NCI-H2227 treated with DMSO at 0.1 percent for 48 hours (cell line): ENCODE data around the gene RAB25.
"Not testable (repeated sequence)": the region's sequence is repeated elsewhere in the genome, so short reads cannot be mapped to it uniquely, and the experiment has no call there.

Source experiments
- DNase-seq: peaks from one replicate; lab custom pipeline; 2025; lab: John Stamatoyannopoulos, UW

The RAB25 gene

DNA sequence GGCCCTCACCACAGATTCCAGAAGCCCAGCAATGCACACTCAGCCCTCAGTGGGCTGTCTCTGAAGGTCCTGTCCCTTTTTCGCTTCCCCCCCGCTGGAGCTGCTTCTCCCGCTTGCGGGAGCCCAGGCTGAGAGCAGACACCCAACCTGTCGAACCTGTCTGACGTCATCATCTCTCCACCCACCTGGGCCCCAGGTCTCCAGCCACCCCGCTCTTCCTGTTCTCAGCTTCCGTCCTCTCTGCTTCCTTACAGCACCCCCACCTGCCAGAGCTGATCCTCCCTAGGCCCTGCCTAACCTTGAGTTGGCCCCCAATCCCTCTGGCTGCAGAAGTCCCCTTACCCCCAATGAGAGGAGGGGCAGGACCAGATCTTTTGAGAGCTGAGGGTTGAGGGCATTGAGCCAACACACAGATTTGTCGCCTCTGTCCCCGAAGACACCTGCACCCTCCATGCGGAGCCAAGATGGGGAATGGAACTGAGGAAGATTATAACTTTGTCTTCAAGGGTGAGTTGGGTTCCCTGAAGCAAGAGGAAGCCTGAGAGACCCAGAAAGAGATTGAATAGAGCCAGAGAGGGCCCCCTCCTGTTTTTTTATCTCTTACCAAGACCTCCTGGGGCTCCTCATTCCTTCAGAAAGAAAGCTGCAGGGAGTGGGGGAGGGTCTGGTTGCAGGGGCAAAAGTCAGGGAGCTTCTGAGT is at the start of gene RAB25:
RAB25 (plus strand) TSS at position 224 of the 700 bp plus-strand sequence; CDS start at position 465, 241 bp downstream.
- no peak for DNase-seq

DNA sequence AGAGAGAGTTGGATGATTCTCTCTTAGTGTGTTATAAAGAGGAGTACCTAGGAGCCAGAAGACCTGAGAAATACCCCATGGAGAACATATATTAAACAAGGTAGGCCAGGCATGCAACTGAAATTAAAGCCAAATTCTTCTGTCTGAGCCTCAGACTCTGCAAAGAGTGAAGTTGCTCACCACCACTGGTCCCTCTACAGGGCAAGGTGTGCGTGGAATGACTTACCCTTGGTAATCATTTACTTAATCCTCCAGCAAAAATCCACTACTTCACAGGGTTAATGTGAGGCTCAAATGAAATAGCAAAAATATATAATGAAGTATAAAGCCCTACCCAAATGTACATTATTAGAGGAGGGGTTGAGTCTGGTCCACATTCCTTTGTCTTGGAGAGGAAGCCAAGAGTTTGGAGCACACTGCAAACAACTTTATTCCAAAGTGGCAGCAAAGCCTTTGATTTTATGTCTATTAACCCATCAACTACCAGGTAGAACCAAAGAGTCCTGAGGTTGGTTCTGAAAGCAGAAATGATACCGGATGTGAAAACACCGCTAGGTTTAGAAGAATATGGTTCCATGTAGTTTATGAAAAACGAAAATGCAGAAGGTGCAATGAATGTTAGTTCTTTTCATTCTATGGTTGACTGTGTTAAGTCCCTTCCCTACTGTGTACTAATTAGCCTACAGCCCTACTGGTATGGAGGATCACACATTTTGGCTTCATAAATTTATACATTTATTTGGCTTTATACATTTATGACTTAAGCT is 48.7 kb upstream of the RAB25 start:
- no peak for DNase-seq

GRCh38 chr1:156014829-156015228 is 46.1 kb upstream of the RAB25 start:
- DNase-seq, result no peak

DNA sequence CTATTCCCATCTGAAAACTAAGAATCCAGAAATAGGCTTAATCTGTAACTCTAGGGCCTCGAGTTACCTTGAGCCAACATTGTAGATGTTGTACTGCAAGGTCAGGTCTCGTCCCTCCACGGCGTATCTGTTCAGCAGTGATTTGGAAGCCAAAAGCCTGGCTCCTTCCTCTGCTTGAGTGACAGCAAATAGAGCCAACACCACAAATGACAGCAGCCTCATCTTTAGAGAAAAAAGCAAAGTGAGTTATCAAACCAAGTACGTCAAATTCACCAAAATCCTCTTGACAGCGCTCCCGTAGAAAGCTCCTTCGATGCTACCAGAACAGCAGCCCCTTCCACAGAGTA is 41.0 kb upstream of the RAB25 start:
- no peak for DNase-seq

- DNase-seq, result peak; percentile 97
These were observed 40.5 kb upstream of the RAB25 start, which contains the start of gene SSR2 for GRCh38 chr1:156020293-156021092. TSS of gene SSR2 (minus strand) at chr1:156020951. CDS start at chr1:156020167, 784 bp downstream.

GRCh38 chr1:156021093-156021428 is 39.9 kb upstream of the RAB25 start:
- no peak for DNase-seq

- no peak for DNase-seq
These were observed 39.0 kb upstream of the RAB25 start for GRCh38 chr1:156021954-156022353.

DNA sequence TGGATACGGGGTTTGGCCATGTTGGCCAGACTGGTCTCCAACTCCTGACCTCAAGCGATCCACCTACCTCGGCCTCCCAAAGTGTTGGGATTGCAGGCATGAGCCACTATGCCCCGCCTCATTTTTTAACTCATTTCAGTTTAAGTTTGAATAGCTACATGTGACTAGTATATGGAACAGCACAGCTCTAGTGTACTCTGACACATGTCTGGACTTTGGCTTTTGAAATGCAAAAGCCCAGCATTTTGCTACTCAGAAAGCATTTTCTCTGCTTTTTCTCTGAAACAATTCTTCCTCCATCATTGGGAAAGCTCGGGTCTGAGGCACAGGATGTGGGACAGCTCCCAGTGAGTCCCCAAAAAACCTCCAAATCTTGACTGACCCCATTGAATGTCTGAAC is 36.2 kb upstream of the RAB25 start:
- DNase-seq, result no peak

- DNase-seq, result peak; percentile 57
These were observed 35.1 kb upstream of the RAB25 start for GRCh38 chr1:156025876-156026275.

- no peak for DNase-seq
These were observed 34.4 kb upstream of the RAB25 start for GRCh38 chr1:156026588-156026987.

- DNase-seq, result no peak
These were observed 27.9 kb upstream of the RAB25 start for GRCh38 chr1:156033011-156033410.

- DNase-seq, result not testable (repeated sequence)
These were observed 26.0 kb upstream of the RAB25 start for GRCh38 chr1:156034991-156035390.

DNA sequence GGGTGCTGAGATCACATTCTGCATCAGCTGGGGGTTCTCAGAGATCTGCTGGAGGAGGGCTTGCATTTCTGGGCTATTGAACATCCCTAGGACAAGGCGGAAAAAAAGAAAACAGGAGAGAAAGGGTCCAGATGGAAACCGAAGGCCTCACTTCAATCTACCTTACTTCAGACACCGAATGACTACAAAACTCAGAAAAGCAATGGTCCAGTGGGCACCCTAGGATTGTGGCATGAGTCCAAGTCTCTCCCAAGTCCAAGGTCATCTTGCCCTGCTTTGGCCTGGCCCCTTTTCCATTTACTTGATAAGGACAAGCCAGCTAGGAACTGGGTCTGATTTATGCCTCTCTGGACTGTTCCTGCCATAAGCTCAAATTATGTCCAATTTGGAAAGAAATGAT is 18.1 kb upstream of the RAB25 start:
- no peak for DNase-seq

- no peak for DNase-seq
These were observed 15.9 kb upstream of the RAB25 start for GRCh38 chr1:156045076-156045475.

DNA sequence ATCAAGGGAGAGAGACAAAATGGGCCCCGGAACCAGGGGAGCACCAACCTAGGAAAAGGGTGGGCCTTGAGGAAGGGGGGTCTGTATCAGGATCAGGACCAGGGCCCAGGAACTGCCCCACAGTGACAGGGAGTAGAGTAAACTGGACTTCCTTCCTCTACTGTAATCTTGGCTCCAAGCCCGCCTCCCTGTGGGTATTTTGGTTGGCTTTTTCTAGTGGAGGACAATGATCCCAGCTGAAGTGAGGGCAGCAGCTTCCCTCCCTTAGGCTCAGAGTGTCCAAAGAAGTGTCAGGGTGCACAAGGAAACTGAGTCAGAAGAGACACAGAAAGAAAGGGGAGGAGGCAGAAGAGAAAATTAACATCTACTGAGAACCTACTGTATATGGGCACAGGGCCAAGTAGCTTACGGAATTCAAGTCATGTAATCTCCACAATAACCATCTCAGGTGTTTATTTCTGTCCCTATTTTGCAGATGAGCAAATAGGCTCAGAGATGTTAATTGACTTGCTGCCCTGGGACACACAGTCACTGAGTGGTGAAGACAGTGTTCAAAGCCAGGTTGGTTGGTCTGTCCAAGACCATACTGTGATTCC is 12.2 kb upstream of the RAB25 start:
- no peak for DNase-seq

- no peak for DNase-seq
These were observed 10.6 kb upstream of the RAB25 start for GRCh38 chr1:156050376-156050775.

DNA sequence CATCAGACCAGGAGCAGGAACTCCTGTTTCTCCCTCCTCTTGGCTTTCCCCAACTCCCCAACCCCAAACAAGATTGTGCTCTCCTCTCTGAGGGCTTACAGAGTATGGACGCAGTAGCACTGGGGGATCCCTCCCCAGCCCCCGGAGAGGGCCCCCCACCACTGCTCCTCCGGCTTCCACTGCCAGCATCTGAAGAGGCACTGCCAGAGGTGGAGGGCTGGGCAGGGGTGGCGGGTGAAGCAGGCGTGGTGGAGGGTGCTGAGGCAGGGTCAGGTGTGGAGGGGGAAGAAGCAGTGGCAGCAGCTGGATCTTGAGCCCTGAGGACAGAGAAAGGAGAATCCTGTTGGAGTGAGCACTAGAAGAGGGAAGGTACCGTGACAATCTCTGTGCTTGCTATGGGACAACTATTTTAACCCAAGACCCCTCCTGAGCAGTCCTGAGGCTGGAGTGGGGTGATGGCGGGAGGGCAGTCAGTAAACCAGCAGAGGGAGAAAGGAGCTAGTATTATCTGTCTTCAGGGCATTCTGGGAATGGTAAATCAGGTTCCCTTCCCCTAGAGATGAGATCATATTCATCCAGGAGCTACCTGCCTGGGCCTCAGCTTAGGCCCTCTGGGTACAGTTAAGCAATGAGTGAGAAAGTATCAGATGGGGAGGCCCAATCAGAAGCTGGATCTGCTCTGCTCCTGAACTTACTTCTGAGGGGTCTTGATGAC is 9.8 kb upstream of the RAB25 start:
- DNase-seq, result no peak

DNA sequence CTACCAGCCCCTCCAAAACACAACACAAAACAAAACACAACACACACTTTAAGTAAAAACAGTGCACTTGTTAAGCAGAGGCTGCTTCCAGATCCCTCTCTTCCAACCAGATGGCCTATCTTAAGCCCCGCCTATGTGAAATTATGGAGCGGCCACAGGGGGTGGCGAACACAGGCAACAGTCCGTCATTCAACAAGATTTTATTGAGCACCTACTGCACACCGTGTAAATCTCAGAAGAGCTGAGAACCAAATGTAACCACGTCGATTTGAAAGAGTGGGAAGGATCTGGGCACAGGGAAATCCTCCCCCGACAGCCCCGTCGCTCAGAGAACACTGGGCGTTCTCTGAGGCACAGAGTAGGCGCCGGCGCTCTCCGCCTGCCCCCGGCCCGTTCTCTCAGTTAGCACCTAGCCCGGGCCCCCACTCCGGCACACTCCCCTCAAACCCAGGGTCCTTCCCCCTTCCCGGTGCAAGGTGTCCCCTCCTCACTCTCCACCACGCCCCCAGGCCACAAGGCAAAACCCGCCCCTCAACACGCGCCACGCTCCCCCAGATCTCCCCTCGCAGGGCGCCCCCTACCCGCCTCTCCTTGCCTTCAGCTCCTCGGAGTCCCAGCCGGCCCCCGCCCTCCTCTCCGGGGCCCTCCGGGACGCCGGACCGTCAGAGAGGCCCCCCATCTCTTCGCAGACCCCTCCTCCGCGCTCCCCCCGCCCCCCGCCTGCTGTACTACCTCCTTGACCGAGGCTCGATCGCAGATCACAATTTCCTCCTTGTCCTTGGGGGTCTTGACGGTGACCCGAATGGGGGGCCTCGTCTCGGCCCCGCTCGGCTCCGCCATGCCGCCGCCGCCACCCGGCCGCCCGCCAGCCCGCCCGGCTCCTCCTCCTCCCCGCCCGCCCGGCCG is 7.8 kb upstream of the RAB25 start:
- DNase-seq, result peak; percentile 27

GRCh38 chr1:156053768-156054499 is 7.0 kb upstream of the RAB25 start, which contains the start of gene UBQLN4:
TSS of gene UBQLN4 (minus strand) at chr1:156053798. CDS start at chr1:156053701, 97 bp downstream.
- peak; percentile 74 for DNase-seq
